Activated T-cell treated with anti-CD3 and anti-CD28 coated beads, Interleukin-2, amount 50 U/mL, for 72 hours (primary cell): ENCODE data around the gene REEP2. TPM values are rescaled to one million over a fixed set of nuclear protein-coding genes. Genes with fewer than 3 reads are reported as not detected.

Experiments used
- ATAC-seq, 2 donors: fragments of 150-1000 bp; cut with Tn5 transposase; replicated peaks in 1 of 2; 2 replicates each; pipeline ENCODE4 v1.10.0; 2021; ENCODE audit warnings: moderate library complexity in 2 of 2, mild to moderate bottlenecking in 1 of 2
- DNase-seq, 2 donors: peaks; one replicate each; pipeline ENCODE4 v3.0.0; 2021 to 2022; ENCODE audit warnings: mixed read lengths in 1 of 2
- H3K27ac Mint-ChIP-seq: one replicate; pipeline ENCODE4 v1.8.0; 2022; ENCODE audit warnings: mild to moderate bottlenecking, moderate library complexity, mixed read lengths
- H3K27me3 Mint-ChIP-seq: one replicate; pipeline ENCODE4 v1.8.0; 2022; ENCODE audit warnings: low read depth, mixed read lengths
- H3K36me3 Mint-ChIP-seq, 2 donors: one replicate each; pipeline ENCODE4 v1.8.0; 2022; ENCODE audit warnings: mixed read lengths in 2 of 2, mild to moderate bottlenecking in 1 of 2; ENCODE audit not compliant: insufficient read depth in 2 of 2
- H3K4me1 Mint-ChIP-seq: one replicate; pipeline ENCODE4 v1.8.0; 2022; ENCODE audit warnings: low read depth, mixed read lengths
- H3K4me3 Mint-ChIP-seq, 2 donors: one replicate each; pipeline ENCODE4 v1.8.0; 2022; ENCODE audit warnings: mild to moderate bottlenecking in 2 of 2, mixed read lengths in 2 of 2, moderate library complexity in 2 of 2
- H3K9me3 Mint-ChIP-seq, 2 donors: one replicate each; pipeline ENCODE4 v1.8.0; 2022; ENCODE audit warnings: mixed read lengths in 2 of 2
- total RNA-seq, 2 donors: library from RNA; stranded (reverse); gene quantifications; one replicate each; pipeline ENCODE4 v1.2.3, GENCODE V29; 2022

REEP2 gene
- total RNA-seq, 2 donors from 2014 or later = 6.6 to 11.5 TPM

DNA sequence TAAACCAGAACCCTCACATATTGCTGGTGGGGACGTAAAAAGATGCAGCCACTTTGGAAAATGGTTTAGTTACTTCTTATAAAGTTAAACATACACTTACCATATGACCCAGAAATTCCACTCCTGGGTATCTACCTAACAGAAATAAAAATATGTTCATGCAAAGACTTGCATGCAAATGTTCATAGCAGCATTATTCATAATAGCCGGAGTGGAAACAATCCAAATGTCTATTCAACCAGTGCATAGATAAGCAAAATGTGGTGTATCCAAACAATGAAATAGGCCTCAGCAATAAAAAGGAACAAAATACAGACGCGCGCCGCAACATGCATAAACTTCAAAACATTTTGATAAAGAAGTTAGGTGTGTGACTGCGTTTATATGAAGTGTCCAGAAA is 38.1 kb downstream of the REEP2 start:
- Mint-ChIP-seq H3K27ac (no peak overlapping the region), H3K36me3 (no peaks in the 10 kb centered on the region), H3K4me1 (no peaks in the 10 kb centered on the region), H3K27me3 (no peaks in the 10 kb centered on the region), H3K4me3 (no peak overlapping the region), H3K9me3 (no peaks in the 10 kb centered on the region)
- no peak for ATAC-seq
- DNase-seq = no peak

DNA sequence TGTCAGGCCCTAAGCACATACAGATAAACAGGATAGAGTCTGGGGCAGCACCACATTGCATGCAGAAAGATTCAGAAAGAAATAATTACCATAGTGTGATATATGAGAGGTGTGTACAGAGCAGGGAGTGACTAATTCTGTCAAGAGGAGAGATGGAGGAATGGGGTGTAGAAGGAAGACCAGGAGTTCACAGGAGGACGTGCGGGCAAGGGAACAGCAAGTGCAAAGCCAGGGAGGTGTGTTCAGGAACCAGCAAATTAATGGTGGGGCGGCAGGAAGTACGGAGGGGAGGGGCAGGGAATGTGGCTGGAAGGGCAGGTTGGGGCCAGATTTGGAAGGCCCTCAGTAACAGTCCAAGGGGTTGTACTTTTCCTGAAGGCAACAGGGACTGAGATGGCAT is 43.8 kb downstream of the REEP2 start:
- no peaks in the 10 kb centered on the region for H3K4me1 Mint-ChIP-seq
- no peaks in the 10 kb centered on the region for H3K27me3 Mint-ChIP-seq
- H3K36me3 Mint-ChIP-seq = no peaks in the 10 kb centered on the region
- no peak overlapping the region for H3K4me3 Mint-ChIP-seq
- H3K27ac Mint-ChIP-seq = no peak overlapping the region
- DNase-seq (no peak), ATAC-seq (no peak)
- no peaks in the 10 kb centered on the region for H3K9me3 Mint-ChIP-seq

DNA sequence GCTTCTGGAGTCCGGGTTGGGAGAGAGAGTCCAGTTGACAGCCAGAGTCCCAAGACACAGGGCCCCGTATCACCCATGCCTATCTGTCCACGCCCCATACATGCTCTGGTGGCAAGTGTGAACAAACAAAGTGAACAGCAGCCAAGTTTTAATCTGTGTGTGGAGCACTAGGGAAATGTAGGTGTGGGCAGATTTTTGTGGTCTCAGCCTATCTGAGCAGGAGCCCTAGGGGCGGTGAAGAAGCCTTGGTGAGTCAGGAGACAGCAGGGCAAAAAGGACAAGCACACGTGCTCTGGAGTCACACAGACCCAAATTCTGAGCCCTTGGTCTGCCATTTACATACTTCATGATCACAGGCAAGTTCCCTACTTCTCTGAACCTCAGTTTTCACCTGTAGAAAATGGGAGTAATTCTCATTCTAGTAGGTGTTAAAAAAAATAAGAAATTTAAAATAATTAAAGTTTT is 49.7 kb downstream of the REEP2 start:
- H3K4me1 Mint-ChIP-seq = peaks cover 16% of the 10 kb centered on the region
- no peak overlapping the region for H3K27ac Mint-ChIP-seq
- H3K9me3 Mint-ChIP-seq = no peaks in the 10 kb centered on the region
- H3K4me3 Mint-ChIP-seq = no peak overlapping the region
- ATAC-seq (no peak), DNase-seq (no peak)
- H3K27me3 Mint-ChIP-seq = peaks cover 22% of the 10 kb centered on the region
- H3K36me3 Mint-ChIP-seq = no peaks in the 10 kb centered on the region

DNA sequence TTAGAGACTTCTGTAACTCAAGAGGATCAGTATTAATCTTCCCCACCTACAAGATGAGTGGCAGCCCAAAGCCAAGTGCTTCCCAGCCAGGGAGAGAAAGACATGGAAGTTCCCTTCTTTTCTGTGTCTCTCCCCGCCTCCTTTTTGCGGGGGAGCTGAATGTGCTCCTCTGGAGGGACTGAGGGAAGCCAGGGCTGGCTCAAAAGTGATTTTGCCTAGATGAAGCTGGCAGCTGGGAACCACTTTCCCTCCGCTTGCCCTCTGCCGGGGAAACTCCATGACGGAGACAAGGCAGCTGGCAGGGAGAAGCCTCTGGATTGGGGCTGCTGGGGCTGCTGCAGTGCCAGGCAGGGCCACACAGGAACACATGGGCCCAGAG is 50.8 kb downstream of the REEP2 start:
- H3K4me3 Mint-ChIP-seq = no peak overlapping the region
- H3K27me3 Mint-ChIP-seq = peaks cover 22% of the 10 kb centered on the region
- H3K27ac Mint-ChIP-seq = no peak overlapping the region
- ATAC-seq (no peak), DNase-seq (no peak)
- H3K4me1 Mint-ChIP-seq = peaks cover 16% of the 10 kb centered on the region
- no peaks in the 10 kb centered on the region for H3K9me3 Mint-ChIP-seq
- no peaks in the 10 kb centered on the region for H3K36me3 Mint-ChIP-seq

DNA sequence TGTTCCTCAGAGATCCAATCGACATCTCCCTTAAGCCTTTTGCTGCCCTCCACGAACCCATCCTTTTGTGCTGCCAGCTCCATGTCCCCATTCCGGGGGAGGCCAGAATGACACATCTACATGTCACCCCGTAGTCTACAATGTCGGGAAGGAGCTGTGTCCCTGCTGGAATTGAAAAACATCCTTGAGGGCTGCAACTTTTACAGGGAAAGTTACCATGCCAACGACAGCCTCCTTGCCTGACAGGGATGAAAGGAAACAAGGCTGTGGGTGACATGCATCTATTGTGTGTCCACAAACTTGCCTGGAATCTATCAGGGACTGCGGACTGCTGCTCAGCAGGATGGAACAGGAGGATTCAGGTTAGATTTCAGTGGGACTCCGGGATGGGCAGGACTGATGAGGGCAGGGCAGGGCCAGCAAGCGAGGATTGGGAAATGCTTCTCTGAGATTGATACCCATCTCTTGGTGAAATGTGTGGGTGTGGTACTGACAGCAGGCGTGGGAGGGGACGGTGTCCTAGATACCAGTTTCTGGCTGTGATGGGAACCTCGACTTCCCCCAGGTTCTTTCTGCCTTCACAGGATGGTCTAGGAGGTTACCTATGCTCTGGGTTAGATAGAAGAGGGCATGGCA is 51.9 kb downstream of the REEP2 start:
- DNase-seq = no peak
- no peaks in the 10 kb centered on the region for H3K36me3 Mint-ChIP-seq
- no peaks in the 10 kb centered on the region for H3K9me3 Mint-ChIP-seq
- peak overlapping the region; percentile 56 to 64 for H3K4me3 Mint-ChIP-seq
- H3K4me1 Mint-ChIP-seq = peaks cover 16% of the 10 kb centered on the region
- no peak overlapping the region for H3K27ac Mint-ChIP-seq
- H3K27me3 Mint-ChIP-seq = peaks cover 22% of the 10 kb centered on the region
- ATAC-seq = no peak

DNA sequence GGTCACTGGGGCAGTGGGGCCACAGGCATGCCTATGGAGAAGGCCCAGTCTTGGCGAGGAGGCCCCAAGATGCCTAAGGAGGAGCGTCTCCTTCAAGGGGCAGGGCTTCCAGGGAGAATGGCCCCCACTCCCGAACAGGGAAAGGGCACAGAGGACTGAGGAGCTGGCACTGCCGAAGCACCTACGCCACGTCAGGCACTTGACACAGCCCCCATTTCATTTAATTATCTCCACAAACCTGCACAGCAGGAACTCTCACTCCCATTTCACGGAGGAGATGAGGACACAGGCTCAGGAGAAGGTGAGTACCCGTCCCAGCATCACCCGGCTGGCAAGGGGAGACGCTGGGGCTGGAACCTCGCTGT is 52.4 kb downstream of the REEP2 start:
- no peak for DNase-seq
- H3K9me3 Mint-ChIP-seq = no peaks in the 10 kb centered on the region

DNA sequence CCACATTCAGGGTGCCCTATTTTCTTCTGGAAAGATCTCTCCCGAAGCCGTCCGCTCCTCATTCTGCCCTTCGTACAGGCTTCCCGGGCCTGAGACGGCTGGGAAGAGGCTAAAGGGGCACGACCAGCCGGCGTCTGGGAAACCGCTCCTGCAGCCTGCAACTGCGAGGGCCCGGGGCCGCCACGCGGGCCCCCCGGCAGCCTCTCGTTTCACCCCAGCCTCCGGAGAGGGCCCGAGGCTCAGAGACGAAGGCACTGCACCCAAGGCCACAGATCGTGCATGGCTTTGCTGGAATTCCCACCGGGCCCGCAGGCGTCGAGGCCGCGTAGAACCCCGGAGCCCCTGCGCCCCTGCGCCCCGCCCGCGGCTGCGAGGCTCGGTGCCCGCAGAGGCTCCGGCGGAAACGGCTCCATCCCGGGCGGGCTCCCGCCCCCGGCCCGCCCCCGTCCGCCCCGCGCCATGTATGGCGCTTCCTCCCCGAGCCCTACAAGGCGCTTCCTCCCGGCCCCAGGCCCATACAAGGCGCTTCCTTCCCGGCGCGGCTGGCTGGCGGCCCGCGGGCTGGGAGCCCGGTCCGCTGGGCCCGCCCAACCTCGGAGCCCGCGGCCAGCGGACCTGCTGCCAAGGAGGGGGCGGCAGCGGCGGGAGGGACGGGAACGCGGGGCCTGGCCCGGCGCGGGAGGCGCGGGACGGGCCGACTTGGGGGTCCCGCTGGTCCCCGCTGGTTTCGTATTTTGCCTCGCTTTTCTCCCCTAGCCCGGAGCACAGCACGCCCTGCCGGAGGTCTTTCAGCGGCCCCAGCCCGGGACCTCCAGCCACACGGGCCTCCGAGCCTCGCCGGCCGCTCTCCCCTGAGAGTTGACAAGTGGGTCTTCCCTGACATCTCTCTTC is 53.1 kb downstream of the REEP2 start:
- Mint-ChIP-seq H3K36me3 (no peaks in the 10 kb centered on the region), H3K27ac (no peak overlapping the region), H3K4me3 (peak overlapping the region; percentile 92 to 95), H3K4me1 (peaks cover 16% of the 10 kb centered on the region), H3K9me3 (no peaks in the 10 kb centered on the region), H3K27me3 (peaks cover 22% of the 10 kb centered on the region)
- ATAC-seq (peak; percentile 99), DNase-seq (peak; percentile 89 to 90)

More for the DNA sequence above, 52.4 kb downstream of the REEP2 start:
- no peak for ATAC-seq
- Mint-ChIP-seq H3K4me3 (peak overlapping the region; percentile 56 to 64), H3K27me3 (peaks cover 22% of the 10 kb centered on the region), H3K4me1 (peaks cover 16% of the 10 kb centered on the region), H3K27ac (no peak overlapping the region), H3K36me3 (no peaks in the 10 kb centered on the region)

DNA sequence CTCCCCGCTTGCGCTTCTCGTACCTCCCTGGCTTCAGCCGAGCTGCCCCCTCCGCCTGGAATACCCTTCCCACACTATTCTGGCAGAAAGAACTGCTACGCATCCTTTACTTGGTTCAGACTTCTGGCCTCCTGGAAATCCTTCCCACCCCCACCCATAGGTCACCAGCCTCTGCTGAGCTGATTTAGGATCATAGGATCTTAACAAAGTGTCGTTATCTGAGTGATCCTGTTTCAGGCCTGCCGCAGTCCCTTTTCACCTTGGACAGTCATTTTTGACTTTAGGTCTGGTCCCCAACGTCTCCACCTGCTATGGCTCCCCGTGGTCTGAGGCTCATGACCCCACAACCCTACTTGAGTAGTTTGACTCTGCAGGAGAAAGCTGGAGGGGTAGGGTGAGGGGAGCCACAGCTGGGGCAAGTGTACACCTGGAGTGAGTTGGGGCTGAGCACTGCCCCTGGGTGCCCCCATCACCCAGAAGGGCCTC is 53.7 kb downstream of the REEP2 start:
- H3K36me3 Mint-ChIP-seq = no peaks in the 10 kb centered on the region
- no peak for ATAC-seq
- peak in 1 of 2 donors; percentile 7 for DNase-seq
- peaks cover 22% of the 10 kb centered on the region for H3K27me3 Mint-ChIP-seq
- no peak overlapping the region for H3K27ac Mint-ChIP-seq
- peak overlapping the region; percentile 92 to 95 for H3K4me3 Mint-ChIP-seq
- H3K9me3 Mint-ChIP-seq = no peaks in the 10 kb centered on the region
- peaks cover 16% of the 10 kb centered on the region for H3K4me1 Mint-ChIP-seq

DNA sequence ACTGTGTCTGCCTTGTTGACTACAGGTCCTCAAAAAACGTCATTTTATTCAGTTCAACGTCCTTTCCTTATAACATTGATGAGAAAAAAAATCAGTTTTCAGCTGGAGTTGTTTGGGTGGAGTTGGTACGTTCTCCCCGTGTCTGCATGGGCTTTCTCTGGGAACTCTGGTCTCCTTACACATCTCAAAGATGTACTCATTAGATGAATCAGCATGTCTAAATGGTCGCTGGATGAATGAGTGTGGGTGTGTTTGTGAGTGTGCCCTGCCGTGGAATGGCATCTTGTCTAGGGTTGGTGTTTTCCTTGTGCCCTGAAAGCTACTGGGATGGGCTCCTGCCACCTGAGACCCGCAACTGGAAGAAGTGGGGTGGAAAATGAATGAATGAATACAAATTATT is 56.5 kb downstream of the REEP2 start:
- H3K4me3 Mint-ChIP-seq = no peak overlapping the region
- no peaks in the 10 kb centered on the region for H3K9me3 Mint-ChIP-seq
- H3K27ac Mint-ChIP-seq = no peak overlapping the region
- peaks cover 8% of the 10 kb centered on the region for H3K27me3 Mint-ChIP-seq
- ATAC-seq (no peak), DNase-seq (no peak)
- H3K36me3 Mint-ChIP-seq = no peaks in the 10 kb centered on the region
- H3K4me1 Mint-ChIP-seq = peaks cover 16% of the 10 kb centered on the region

Other genes with a start within 250 kb of the REEP2 start
- gene CDC23, start 225.7 kb upstream of the REEP2 start, total RNA-seq = 10 to 100 TPM; 45.0 to 48.9 TPM
- under 1 TPM in 1 of 2 donors, not detected in 1; 0.17 TPM for gene GFRA3, start 164.4 kb upstream of the REEP2 start, total RNA-seq
- 10 to 100 TPM; 22.6 to 30.1 TPM for gene CDC25C, start 107.3 kb upstream of the REEP2 start, total RNA-seq
- gene FAM53C, start 100.8 kb upstream of the REEP2 start, total RNA-seq = 10 to 100 TPM; 39.1 to 44.7 TPM
- gene KDM3B, start 86.4 kb upstream of the REEP2 start, total RNA-seq = 10 to 100 TPM; 59.5 to 67.2 TPM
- gene EGR1, start 26.4 kb downstream of the REEP2 start, total RNA-seq = 100 to 1,000 TPM in 1 of 2 donors, 10 to 100 TPM in 1; 94.3 to 105 TPM
- gene ETF1, start 104.2 kb downstream of the REEP2 start, total RNA-seq = 100 to 1,000 TPM; 106 to 111 TPM
- 100 to 1,000 TPM; 448 to 505 TPM for gene HSPA9, start 136.3 kb downstream of the REEP2 start, total RNA-seq